Neural progenitor cell (in vitro differentiated cells): Measurements from ENCODE around the gene LIF.

Source experiments
- CTCF ChIP-seq: fragments of 200-600 bp; sonication (generic); IDR thresholded peaks from 2 replicates; pipeline ENCODE4 v1.5.1; 2017; ENCODE audit warnings: antibody characterized with exemption, mild to moderate bottlenecking
- EZH2 ChIP-seq: fragments of 200-600 bp; sonication (generic); IDR thresholded peaks from 2 replicates; pipeline ENCODE4 v1.6.1; 2017; ENCODE audit warnings: antibody characterized with exemption, mild to moderate bottlenecking, moderate library complexity
- EZH2phosphoT487 ChIP-seq: fragments of 200-600 bp; sonication (generic); IDR thresholded peaks from 2 replicates; pipeline ENCODE4 v1.6.1; 2017; ENCODE audit warnings: antibody characterized with exemption

GRCh38 chr22:30286331-30286730 is 39.8 kb upstream of the LIF start:
- no peak for TF ChIP-seq CTCF
- TF ChIP-seq EZH2: no peak
- no peak for TF ChIP-seq EZH2phosphoT487
